ENCODE measurements around the gene PAIP2B.

The PAIP2B gene

DNA sequence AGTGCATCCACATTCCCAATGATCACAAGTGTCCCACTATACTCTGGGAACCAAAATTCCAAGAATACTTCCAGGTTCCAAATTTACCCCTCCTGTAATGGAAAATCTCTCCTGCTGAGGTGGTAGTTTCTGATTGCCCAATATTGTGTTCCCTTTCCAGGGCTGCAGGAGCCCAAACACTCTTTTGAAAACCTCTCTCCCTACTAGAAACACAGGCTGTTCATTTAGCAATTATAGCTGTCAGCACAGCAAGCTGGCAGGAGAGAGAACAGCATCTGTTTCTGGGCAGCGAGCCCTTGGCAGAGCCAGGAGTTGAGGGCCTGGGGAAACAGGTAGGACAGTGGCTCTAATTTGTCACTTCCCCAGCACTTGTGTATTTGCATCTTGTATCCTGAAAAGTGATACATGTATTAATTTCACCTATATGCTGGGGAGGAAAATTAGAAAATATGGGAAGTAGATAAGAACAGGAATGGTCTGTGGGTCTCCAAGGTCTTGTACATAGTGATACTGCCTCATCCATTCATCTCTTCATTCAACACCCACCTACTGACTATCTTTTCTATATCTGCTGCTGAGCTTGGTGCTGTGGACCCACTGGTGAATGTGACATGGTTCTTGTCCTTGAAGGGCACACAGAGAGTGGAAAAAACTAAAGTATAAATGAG lies 16.9 kb upstream of the PAIP2B start:
- H3K4me1 ChIP-seq (ENCODE audit: control insufficient read depth, low read length), result no peaks in the 10 kb centered on the region
- H3F3A ChIP-seq (ENCODE audit: control insufficient read depth, insufficient read depth), result no peaks in the 10 kb centered on the region
- H3K27ac ChIP-seq (ENCODE audit: low read depth, low read length), result no peak overlapping the region
- no peaks in the 10 kb centered on the region for H3K9me2 ChIP-seq (replicated peaks; ENCODE audit: control insufficient read depth, low read length)
- no peaks in the 10 kb centered on the region for H3K36me3 ChIP-seq (ENCODE audit: control insufficient read depth, low read length)
- H3K4me3 ChIP-seq (ENCODE audit: low read length), result no peak overlapping the region
- TF ChIP-seq, protein P1, sequence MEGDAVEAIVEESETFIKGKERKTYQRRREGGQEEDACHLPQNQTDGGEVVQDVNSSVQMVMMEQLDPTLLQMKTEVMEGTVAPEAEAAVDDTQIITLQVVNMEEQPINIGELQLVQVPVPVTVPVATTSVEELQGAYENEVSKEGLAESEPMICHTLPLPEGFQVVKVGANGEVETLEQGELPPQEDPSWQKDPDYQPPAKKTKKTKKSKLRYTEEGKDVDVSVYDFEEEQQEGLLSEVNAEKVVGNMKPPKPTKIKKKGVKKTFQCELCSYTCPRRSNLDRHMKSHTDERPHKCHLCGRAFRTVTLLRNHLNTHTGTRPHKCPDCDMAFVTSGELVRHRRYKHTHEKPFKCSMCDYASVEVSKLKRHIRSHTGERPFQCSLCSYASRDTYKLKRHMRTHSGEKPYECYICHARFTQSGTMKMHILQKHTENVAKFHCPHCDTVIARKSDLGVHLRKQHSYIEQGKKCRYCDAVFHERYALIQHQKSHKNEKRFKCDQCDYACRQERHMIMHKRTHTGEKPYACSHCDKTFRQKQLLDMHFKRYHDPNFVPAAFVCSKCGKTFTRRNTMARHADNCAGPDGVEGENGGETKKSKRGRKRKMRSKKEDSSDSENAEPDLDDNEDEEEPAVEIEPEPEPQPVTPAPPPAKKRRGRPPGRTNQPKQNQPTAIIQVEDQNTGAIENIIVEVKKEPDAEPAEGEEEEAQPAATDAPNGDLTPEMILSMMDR (IDR thresholded peaks at IDR 0.05; ENCODE audit: low read depth, low read length, poor library complexity, severe bottlenecking), result no peak
- no peak for TF ChIP-seq EZH2phosphoT487 (IDR thresholded peaks at IDR 0.05; ENCODE audit: borderline replicate concordance, low read length)
- H4K20me1 ChIP-seq (ENCODE audit: control insufficient read depth, insufficient read depth, low read depth, low read length), result no peaks in the 10 kb centered on the region
- peaks cover 15% of the 10 kb centered on the region for H3K27me3 ChIP-seq (ENCODE audit: control insufficient read depth, low read length)
- H3K9me3 ChIP-seq (ENCODE audit: control insufficient read depth, insufficient read depth, low read length), result no peaks in the 10 kb centered on the region
- no peaks in the 10 kb centered on the region for H3K79me2 ChIP-seq (ENCODE audit: control insufficient read depth, low read length)
- no peak overlapping the region for H3K4me2 ChIP-seq (ENCODE audit: low read length)

DNA sequence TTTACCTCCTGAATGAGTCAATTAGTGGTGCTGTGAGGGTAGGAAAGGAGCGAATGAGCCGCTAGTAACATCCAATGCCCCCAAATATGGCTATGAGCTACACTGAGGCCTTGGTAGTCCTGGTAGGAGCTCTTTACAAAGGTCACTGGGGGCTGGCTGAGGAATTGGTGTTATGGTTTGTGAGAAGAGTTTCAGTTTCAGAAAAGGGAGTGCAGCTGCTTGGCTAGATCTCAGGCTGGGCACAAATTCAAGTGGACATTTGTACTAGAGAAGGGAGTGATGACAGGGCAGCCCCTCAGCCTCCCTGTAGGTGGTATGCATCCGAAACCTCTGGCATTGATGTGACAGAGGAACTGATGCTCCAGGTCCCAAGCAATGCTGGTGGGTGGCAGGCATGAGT lies 13.9 kb upstream of the PAIP2B start:
- Histone ChIP-seq H3K27me3 (ENCODE audit: control insufficient read depth, low read length) (peaks cover 17% of the 10 kb centered on the region), H3K4me1 (ENCODE audit: control insufficient read depth, low read length) (peaks cover 13% of the 10 kb centered on the region), H3F3A (ENCODE audit: control insufficient read depth, insufficient read depth) (no peaks in the 10 kb centered on the region; the same call in 1 of the 2 replicates), H4K20me1 (ENCODE audit: control insufficient read depth, insufficient read depth, low read depth, low read length) (no peaks in the 10 kb centered on the region), H3K9me3 (ENCODE audit: control insufficient read depth, insufficient read depth, low read length) (no peaks in the 10 kb centered on the region), H3K36me3 (ENCODE audit: control insufficient read depth, low read length) (no peaks in the 10 kb centered on the region), H3K79me2 (ENCODE audit: control insufficient read depth, low read length) (no peaks in the 10 kb centered on the region), H3K27ac (ENCODE audit: low read depth, low read length) (no peak overlapping the region), H3K9me2 (replicated peaks; ENCODE audit: control insufficient read depth, low read length) (no peaks in the 10 kb centered on the region), H3K4me2 (ENCODE audit: low read length) (no peak overlapping the region), H3K4me3 (ENCODE audit: low read length) (no peak overlapping the region)
- TF ChIP-seq, protein P1 (IDR thresholded peaks at IDR 0.05; ENCODE audit: low read depth, low read length, poor library complexity, severe bottlenecking), result no peak
- no peak for TF ChIP-seq EZH2phosphoT487 (IDR thresholded peaks at IDR 0.05; ENCODE audit: borderline replicate concordance, low read length)

DNA sequence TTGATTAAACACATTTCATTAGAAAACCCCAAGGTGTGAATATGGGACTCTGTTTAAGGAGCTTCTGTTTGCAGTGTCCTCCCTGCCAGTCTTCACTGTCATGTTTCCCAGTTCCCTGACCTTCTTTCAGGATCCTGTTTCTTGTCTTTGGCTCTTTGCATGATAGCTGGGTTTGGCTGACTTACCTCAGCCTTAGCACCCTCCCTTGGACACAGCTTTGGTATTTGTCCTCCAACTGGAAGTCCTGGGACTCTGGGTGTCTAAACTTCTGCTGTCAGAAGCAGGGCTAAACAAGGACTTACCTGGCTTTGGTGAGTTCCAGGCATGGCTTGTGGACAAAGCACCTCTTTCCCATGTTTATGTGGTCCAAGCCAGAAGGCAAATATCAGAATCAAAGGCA lies 11.2 kb upstream of the PAIP2B start:
- H4K20me1 ChIP-seq (ENCODE audit: control insufficient read depth, insufficient read depth, low read depth, low read length), result no peaks in the 10 kb centered on the region
- H3K4me3 ChIP-seq (ENCODE audit: low read length), result no peak overlapping the region
- H3K9me2 ChIP-seq (replicated peaks; ENCODE audit: control insufficient read depth, low read length), result no peaks in the 10 kb centered on the region
- no peak overlapping the region for H3K27ac ChIP-seq (ENCODE audit: low read depth, low read length)
- H3K79me2 ChIP-seq (ENCODE audit: control insufficient read depth, low read length), result no peaks in the 10 kb centered on the region
- H3K9me3 ChIP-seq (ENCODE audit: control insufficient read depth, insufficient read depth, low read length), result peaks cover 12% of the 10 kb centered on the region
- no peaks in the 10 kb centered on the region for H3K36me3 ChIP-seq (ENCODE audit: control insufficient read depth, low read length)
- peaks cover 9% of the 10 kb centered on the region for H3K27me3 ChIP-seq (ENCODE audit: control insufficient read depth, low read length)
- no peak for TF ChIP-seq EZH2phosphoT487 (IDR thresholded peaks at IDR 0.05; ENCODE audit: borderline replicate concordance, low read length)
- TF ChIP-seq, protein P1 (IDR thresholded peaks at IDR 0.05; ENCODE audit: low read depth, low read length, poor library complexity, severe bottlenecking), result no peak
- H3K4me1 ChIP-seq (ENCODE audit: control insufficient read depth, low read length), result peaks cover 22% of the 10 kb centered on the region
- no peak overlapping the region for H3K4me2 ChIP-seq (ENCODE audit: low read length)
- no peaks in the 10 kb centered on the region; the same call in 1 of the 2 replicates for H3F3A ChIP-seq (ENCODE audit: control insufficient read depth, insufficient read depth)

All from DOHH2 (cell line).